Measurements from ENCODE around the gene NOP56.

The NOP56 gene

GRCh38 chr20:2640260-2640659, 12.2 kb upstream of the NOP56 start:
- no peak overlapping the region for H3K27ac ChIP-seq (ENCODE audit: low read depth, low read length)
- no peaks in the 10 kb centered on the region for H3K27me3 ChIP-seq (ENCODE audit: control insufficient read depth in 1 of 2, insufficient read depth in 2 of 2, low read length in 2 of 2)
- H3K36me3 ChIP-seq (ENCODE audit: control insufficient read depth in 1 of 2, insufficient read depth in 2 of 2, low read length in 2 of 2): no peaks in the 10 kb centered on the region
- no peak overlapping the region for H3K4me3 ChIP-seq (ENCODE audit: low read depth in 1 of 2, low read length in 2 of 2)
- H3K9me3 ChIP-seq (ENCODE audit: control insufficient read depth in 1 of 2, low read length in 2 of 2): no peaks in the 10 kb centered on the region
- no peaks in the 10 kb centered on the region for H3K4me1 ChIP-seq (ENCODE audit: control insufficient read depth in 1 of 2, insufficient read depth in 2 of 2, low read length in 2 of 2)
- H3K9ac ChIP-seq (ENCODE audit: low read depth in 1 of 2, low read length in 2 of 2): no peak overlapping the region

GRCh38 chr20:2640899-2641298, 11.5 kb upstream of the NOP56 start:
- Histone ChIP-seq H3K36me3 (ENCODE audit: control insufficient read depth in 1 of 2, insufficient read depth in 2 of 2, low read length in 2 of 2) (no peaks in the 10 kb centered on the region), H3K27ac (ENCODE audit: low read depth, low read length) (no peak overlapping the region), H3K9me3 (ENCODE audit: control insufficient read depth in 1 of 2, low read length in 2 of 2) (no peaks in the 10 kb centered on the region), H3K27me3 (ENCODE audit: control insufficient read depth in 1 of 2, insufficient read depth in 2 of 2, low read length in 2 of 2) (no peaks in the 10 kb centered on the region), H3K4me3 (ENCODE audit: low read depth in 1 of 2, low read length in 2 of 2) (no peak overlapping the region), H3K4me1 (ENCODE audit: control insufficient read depth in 1 of 2, insufficient read depth in 2 of 2, low read length in 2 of 2) (no peaks in the 10 kb centered on the region), H3K9ac (ENCODE audit: low read depth in 1 of 2, low read length in 2 of 2) (no peak overlapping the region)

- H3K9ac ChIP-seq (ENCODE audit: low read depth in 1 of 2, low read length in 2 of 2): no peak overlapping the region
- H3K27ac ChIP-seq (ENCODE audit: low read depth, low read length): no peak overlapping the region
- no peaks in the 10 kb centered on the region for H3K36me3 ChIP-seq (ENCODE audit: control insufficient read depth in 1 of 2, insufficient read depth in 2 of 2, low read length in 2 of 2)
- no peaks in the 10 kb centered on the region for H3K4me1 ChIP-seq (ENCODE audit: control insufficient read depth in 1 of 2, insufficient read depth in 2 of 2, low read length in 2 of 2)
- H3K9me3 ChIP-seq (ENCODE audit: control insufficient read depth in 1 of 2, low read length in 2 of 2): no peaks in the 10 kb centered on the region
- no peaks in the 10 kb centered on the region for H3K27me3 ChIP-seq (ENCODE audit: control insufficient read depth in 1 of 2, insufficient read depth in 2 of 2, low read length in 2 of 2)
- no peak overlapping the region for H3K4me3 ChIP-seq (ENCODE audit: low read depth in 1 of 2, low read length in 2 of 2)
These were observed 8.7 kb upstream of the NOP56 start for GRCh38 chr20:2643708-2644107.

- Histone ChIP-seq H3K36me3 (ENCODE audit: control insufficient read depth in 1 of 2, insufficient read depth in 2 of 2, low read length in 2 of 2) (peaks cover 29 to 43% of the 10 kb centered on the region in 2 donors), H3K27ac (ENCODE audit: low read depth, low read length) (peak overlapping the region; percentile 47), H3K4me1 (ENCODE audit: control insufficient read depth in 1 of 2, insufficient read depth in 2 of 2, low read length in 2 of 2) (peaks cover 14 to 22% of the 10 kb centered on the region in 2 donors)
These were observed 508 bp downstream of the NOP56 start for GRCh38 chr20:2652724-2653555.

GRCh38 chr20:2653556-2654383, 1.3 kb downstream of the NOP56 start:
- peaks cover 35 to 51% of the 10 kb centered on the region in 2 donors for H3K36me3 ChIP-seq (ENCODE audit: control insufficient read depth in 1 of 2, insufficient read depth in 2 of 2, low read length in 2 of 2)
- no peaks in the 10 kb centered on the region for H3K27me3 ChIP-seq (ENCODE audit: control insufficient read depth in 1 of 2, insufficient read depth in 2 of 2, low read length in 2 of 2)
- H3K4me1 ChIP-seq (ENCODE audit: control insufficient read depth in 1 of 2, insufficient read depth in 2 of 2, low read length in 2 of 2): peaks cover 14 to 22% of the 10 kb centered on the region in 2 donors
- H3K9ac ChIP-seq (ENCODE audit: low read depth in 1 of 2, low read length in 2 of 2): peak overlapping the region; percentile 79 to 95
- peak overlapping the region; percentile 99 for H3K4me3 ChIP-seq (ENCODE audit: low read depth in 1 of 2, low read length in 2 of 2)
- no peak overlapping the region for H3K27ac ChIP-seq (ENCODE audit: low read depth, low read length)
- H3K9me3 ChIP-seq (ENCODE audit: control insufficient read depth in 1 of 2, low read length in 2 of 2): no peaks in the 10 kb centered on the region

More at GRCh38 chr20:2652724-2653555, 508 bp downstream of the NOP56 start:
- no peaks in the 10 kb centered on the region for H3K27me3 ChIP-seq (ENCODE audit: control insufficient read depth in 1 of 2, insufficient read depth in 2 of 2, low read length in 2 of 2)
- no peaks in the 10 kb centered on the region for H3K9me3 ChIP-seq (ENCODE audit: control insufficient read depth in 1 of 2, low read length in 2 of 2)
- H3K9ac ChIP-seq (ENCODE audit: low read depth in 1 of 2, low read length in 2 of 2): peak overlapping the region; percentile 79 to 95
- peak overlapping the region; percentile 99 for H3K4me3 ChIP-seq (ENCODE audit: low read depth in 1 of 2, low read length in 2 of 2)

- Histone ChIP-seq H3K27me3 (ENCODE audit: control insufficient read depth in 1 of 2, insufficient read depth in 2 of 2, low read length in 2 of 2) (no peaks in the 10 kb centered on the region), H3K4me3 (ENCODE audit: low read depth in 1 of 2, low read length in 2 of 2) (peak overlapping the region; percentile 99), H3K36me3 (ENCODE audit: control insufficient read depth in 1 of 2, insufficient read depth in 2 of 2, low read length in 2 of 2) (peaks cover 40 to 57% of the 10 kb centered on the region in 2 donors), H3K9me3 (ENCODE audit: control insufficient read depth in 1 of 2, low read length in 2 of 2) (no peaks in the 10 kb centered on the region), H3K4me1 (ENCODE audit: control insufficient read depth in 1 of 2, insufficient read depth in 2 of 2, low read length in 2 of 2) (peaks cover 14 to 22% of the 10 kb centered on the region in 2 donors), H3K27ac (ENCODE audit: low read depth, low read length) (no peak overlapping the region), H3K9ac (ENCODE audit: low read depth in 1 of 2, low read length in 2 of 2) (peak overlapping the region; percentile 35 to 40)
These were observed 2.0 kb downstream of the NOP56 start for GRCh38 chr20:2654384-2654822.

- Histone ChIP-seq H3K36me3 (ENCODE audit: control insufficient read depth in 1 of 2, insufficient read depth in 2 of 2, low read length in 2 of 2) (peaks cover 41 to 61% of the 10 kb centered on the region in 2 donors), H3K27me3 (ENCODE audit: control insufficient read depth in 1 of 2, insufficient read depth in 2 of 2, low read length in 2 of 2) (no peaks in the 10 kb centered on the region), H3K9me3 (ENCODE audit: control insufficient read depth in 1 of 2, low read length in 2 of 2) (no peaks in the 10 kb centered on the region), H3K9ac (ENCODE audit: low read depth in 1 of 2, low read length in 2 of 2) (no peak overlapping the region), H3K27ac (ENCODE audit: low read depth, low read length) (no peak overlapping the region), H3K4me1 (ENCODE audit: control insufficient read depth in 1 of 2, insufficient read depth in 2 of 2, low read length in 2 of 2) (peaks cover 14 to 22% of the 10 kb centered on the region in 2 donors), H3K4me3 (ENCODE audit: low read depth in 1 of 2, low read length in 2 of 2) (peak overlapping the region in 1 of 2 donors; percentile 99)
These were observed 2.4 kb downstream of the NOP56 start for GRCh38 chr20:2654831-2655230.

GRCh38 chr20:2655331-2656116, 3.1 kb downstream of the NOP56 start:
- peaks cover 48 to 68% of the 10 kb centered on the region in 2 donors for H3K36me3 ChIP-seq (ENCODE audit: control insufficient read depth in 1 of 2, insufficient read depth in 2 of 2, low read length in 2 of 2)
- H3K9ac ChIP-seq (ENCODE audit: low read depth in 1 of 2, low read length in 2 of 2): no peak overlapping the region
- no peak overlapping the region for H3K27ac ChIP-seq (ENCODE audit: low read depth, low read length)
- no peak overlapping the region for H3K4me3 ChIP-seq (ENCODE audit: low read depth in 1 of 2, low read length in 2 of 2)
- no peaks in the 10 kb centered on the region for H3K9me3 ChIP-seq (ENCODE audit: control insufficient read depth in 1 of 2, low read length in 2 of 2)
- no peaks in the 10 kb centered on the region for H3K27me3 ChIP-seq (ENCODE audit: control insufficient read depth in 1 of 2, insufficient read depth in 2 of 2, low read length in 2 of 2)
- H3K4me1 ChIP-seq (ENCODE audit: control insufficient read depth in 1 of 2, insufficient read depth in 2 of 2, low read length in 2 of 2): peaks cover 14 to 22% of the 10 kb centered on the region in 2 donors

- Histone ChIP-seq H3K36me3 (ENCODE audit: control insufficient read depth in 1 of 2, insufficient read depth in 2 of 2, low read length in 2 of 2) (peaks cover 55 to 77% of the 10 kb centered on the region in 2 donors), H3K4me1 (ENCODE audit: control insufficient read depth in 1 of 2, insufficient read depth in 2 of 2, low read length in 2 of 2) (peaks cover 14 to 22% of the 10 kb centered on the region in 2 donors), H3K4me3 (ENCODE audit: low read depth in 1 of 2, low read length in 2 of 2) (no peak overlapping the region), H3K27me3 (ENCODE audit: control insufficient read depth in 1 of 2, insufficient read depth in 2 of 2, low read length in 2 of 2) (no peaks in the 10 kb centered on the region), H3K9me3 (ENCODE audit: control insufficient read depth in 1 of 2, low read length in 2 of 2) (no peaks in the 10 kb centered on the region), H3K27ac (ENCODE audit: low read depth, low read length) (no peak overlapping the region), H3K9ac (ENCODE audit: low read depth in 1 of 2, low read length in 2 of 2) (no peak overlapping the region)
These were observed 4.2 kb downstream of the NOP56 start for GRCh38 chr20:2656471-2657117.
